Osteoblast (primary cell): Measurements from ENCODE around the gene SVEP1. TPM values are rescaled to one million over a fixed set of nuclear protein-coding genes. Genes with fewer than 3 reads are reported as not detected.

Experiments
- DNase-seq: peaks from one replicate; pipeline ENCODE4 v3.0.0; 2011; ENCODE audit warnings: low spot score, mixed read lengths; ENCODE audit not compliant: insufficient read length; ENCODE audit errors: missing footprints
- H2AFZ ChIP-seq: 2 replicates; pipeline ENCODE4 v1.6.0; 2011; ENCODE audit warnings: mild to moderate bottlenecking, low read length
- H3K27ac ChIP-seq: 2 replicates; pipeline ENCODE4 v1.5.1; 2011; ENCODE audit warnings: mild to moderate bottlenecking, low read depth, low read length, moderate library complexity
- H3K27me3 ChIP-seq: 2 replicates; pipeline ENCODE4 v1.6.0; 2012; ENCODE audit warnings: mild to moderate bottlenecking, control low read depth, inconsistent platforms, low read length, moderate library complexity; ENCODE audit not compliant: insufficient read depth
- H3K36me3 ChIP-seq: 2 replicates; pipeline ENCODE4 v1.5.1; 2011; ENCODE audit warnings: mild to moderate bottlenecking, low read length, control low read depth, moderate library complexity; ENCODE audit not compliant: insufficient read depth
- H3K4me1 ChIP-seq: 2 replicates; pipeline ENCODE4 v1.5.1; 2011; ENCODE audit warnings: mild to moderate bottlenecking, low read length, control low read depth, moderate library complexity; ENCODE audit not compliant: insufficient read depth
- H3K4me2 ChIP-seq: 2 replicates; pipeline ENCODE4 v1.6.0; 2011; ENCODE audit warnings: mild to moderate bottlenecking, low read length; ENCODE audit not compliant: insufficient read depth
- H3K4me3 ChIP-seq: fragments of 200-600 bp; sonication (generic); 3 replicates; pipeline ENCODE4 v1.5.1; 2012; ENCODE audit warnings: mild to moderate bottlenecking, low read length, inconsistent platforms; ENCODE audit not compliant: insufficient read depth
- H3K79me2 ChIP-seq: 2 replicates; pipeline ENCODE4 v1.6.0; 2012; ENCODE audit warnings: mild to moderate bottlenecking, low read length, control low read depth, inconsistent platforms; ENCODE audit not compliant: insufficient read depth
- H3K9me3 ChIP-seq: 2 replicates; pipeline ENCODE4 v1.5.1; 2011; ENCODE audit warnings: low read depth, low read length, control low read depth
- H4K20me1 ChIP-seq: 2 replicates; pipeline ENCODE4 v1.6.0; 2012; ENCODE audit warnings: mild to moderate bottlenecking, low read length, control low read depth; ENCODE audit not compliant: insufficient read depth
- total RNA-seq: library from RNA; depleted of rRNA; stranded (reverse); fragments of >200 nt; gene quantifications from 2 replicates; pipeline ENCODE4 v1.2.3, GENCODE V29; 2012
- TF ChIP-seq, protein P1 (sequence below): IDR thresholded peaks from 2 replicates; pipeline ENCODE4 v1.5.1; 2011; ENCODE audit warnings: mild to moderate bottlenecking, low read depth, low read length, moderate library complexity; ENCODE audit errors: extremely low read depth

The SVEP1 gene
- total RNA-seq, 1 donor = 37.6 TPM

DNA sequence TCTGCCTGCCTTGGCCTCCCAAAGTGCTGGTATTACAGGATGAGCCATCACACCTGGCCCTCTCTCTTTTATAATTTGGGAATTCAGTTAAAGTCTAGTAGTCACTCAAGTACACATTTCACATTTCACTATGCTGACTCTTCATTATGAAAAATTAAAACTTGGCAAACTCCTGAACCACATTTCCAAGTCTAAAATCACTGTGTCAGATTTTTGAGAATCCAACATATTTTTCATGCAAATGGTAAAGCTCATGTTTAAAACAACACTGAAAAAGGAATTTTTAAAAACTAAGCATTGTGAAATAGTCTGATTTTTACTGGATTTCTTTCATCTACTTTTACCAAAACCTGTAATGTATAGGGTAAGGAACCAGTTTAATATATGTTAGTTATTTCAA lies 92.3 kb downstream of the SVEP1 start:
- Histone ChIP-seq H4K20me1 (no peaks in the 10 kb centered on the region), H2AFZ (no peak overlapping the region), H3K4me3 (no peak overlapping the region), H3K27ac (no peak overlapping the region), H3K27me3 (no peaks in the 10 kb centered on the region), H3K4me1 (no peaks in the 10 kb centered on the region), H3K79me2 (no peaks in the 10 kb centered on the region), H3K9me3 (no peaks in the 10 kb centered on the region), H3K4me2 (no peak overlapping the region), H3K36me3 (peaks cover 37% of the 10 kb centered on the region)
- TF ChIP-seq, protein P1, sequence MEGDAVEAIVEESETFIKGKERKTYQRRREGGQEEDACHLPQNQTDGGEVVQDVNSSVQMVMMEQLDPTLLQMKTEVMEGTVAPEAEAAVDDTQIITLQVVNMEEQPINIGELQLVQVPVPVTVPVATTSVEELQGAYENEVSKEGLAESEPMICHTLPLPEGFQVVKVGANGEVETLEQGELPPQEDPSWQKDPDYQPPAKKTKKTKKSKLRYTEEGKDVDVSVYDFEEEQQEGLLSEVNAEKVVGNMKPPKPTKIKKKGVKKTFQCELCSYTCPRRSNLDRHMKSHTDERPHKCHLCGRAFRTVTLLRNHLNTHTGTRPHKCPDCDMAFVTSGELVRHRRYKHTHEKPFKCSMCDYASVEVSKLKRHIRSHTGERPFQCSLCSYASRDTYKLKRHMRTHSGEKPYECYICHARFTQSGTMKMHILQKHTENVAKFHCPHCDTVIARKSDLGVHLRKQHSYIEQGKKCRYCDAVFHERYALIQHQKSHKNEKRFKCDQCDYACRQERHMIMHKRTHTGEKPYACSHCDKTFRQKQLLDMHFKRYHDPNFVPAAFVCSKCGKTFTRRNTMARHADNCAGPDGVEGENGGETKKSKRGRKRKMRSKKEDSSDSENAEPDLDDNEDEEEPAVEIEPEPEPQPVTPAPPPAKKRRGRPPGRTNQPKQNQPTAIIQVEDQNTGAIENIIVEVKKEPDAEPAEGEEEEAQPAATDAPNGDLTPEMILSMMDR = no peak
- DNase-seq = no peak

GRCh38 chr9:110486218-110486617 lies 93.3 kb downstream of the SVEP1 start:
- no peak for DNase-seq
- TF ChIP-seq, protein P1 = no peak
- H3K79me2 ChIP-seq = no peaks in the 10 kb centered on the region
- H2AFZ ChIP-seq = no peak overlapping the region
- no peak overlapping the region for H3K27ac ChIP-seq
- no peaks in the 10 kb centered on the region for H3K4me1 ChIP-seq
- H3K9me3 ChIP-seq = no peaks in the 10 kb centered on the region
- no peaks in the 10 kb centered on the region for H3K27me3 ChIP-seq
- no peak overlapping the region for H3K4me3 ChIP-seq
- H3K36me3 ChIP-seq = peaks cover 40% of the 10 kb centered on the region
- no peaks in the 10 kb centered on the region for H4K20me1 ChIP-seq
- H3K4me2 ChIP-seq = no peak overlapping the region

GRCh38 chr9:110479481-110479880 lies 100.1 kb downstream of the SVEP1 start:
- Histone ChIP-seq H3K4me1 (no peaks in the 10 kb centered on the region), H3K36me3 (peaks cover 57% of the 10 kb centered on the region), H3K27ac (no peak overlapping the region), H3K79me2 (no peaks in the 10 kb centered on the region), H3K9me3 (no peaks in the 10 kb centered on the region), H3K4me2 (no peak overlapping the region), H3K4me3 (no peak overlapping the region), H3K27me3 (no peaks in the 10 kb centered on the region), H4K20me1 (no peaks in the 10 kb centered on the region), H2AFZ (no peak overlapping the region)
- DNase-seq = no peak
- TF ChIP-seq, protein P1 = no peak

DNA sequence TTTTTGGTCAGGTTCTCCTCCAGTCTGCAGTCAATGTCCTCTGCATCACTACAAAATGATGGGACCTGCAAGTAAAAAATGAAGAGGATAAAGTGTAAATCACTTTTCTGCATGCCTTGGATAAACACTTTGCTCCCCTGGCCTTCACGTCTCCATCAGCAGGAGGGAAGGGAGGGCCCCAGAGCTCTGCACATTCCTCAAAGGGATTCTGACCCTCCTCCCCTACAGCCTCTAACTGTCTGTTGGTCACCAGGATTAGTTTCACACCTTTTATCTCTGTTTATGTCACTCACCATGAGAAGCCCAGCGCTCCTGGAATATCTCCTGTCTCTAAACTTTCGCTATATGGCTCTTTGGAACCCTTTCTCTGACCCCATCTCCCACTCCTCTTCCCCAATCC lies 103.3 kb downstream of the SVEP1 start:
- peaks cover 57% of the 10 kb centered on the region for H3K36me3 ChIP-seq

More for the DNA sequence above, 103.3 kb downstream of the SVEP1 start:
- H3K4me3 ChIP-seq = no peak overlapping the region
- TF ChIP-seq, protein P1 = no peak
- no peaks in the 10 kb centered on the region for H3K4me1 ChIP-seq
- H2AFZ ChIP-seq = no peak overlapping the region
- DNase-seq = no peak
- H3K79me2 ChIP-seq = no peaks in the 10 kb centered on the region
- H3K27me3 ChIP-seq = no peaks in the 10 kb centered on the region
- H3K27ac ChIP-seq = no peak overlapping the region
- H3K9me3 ChIP-seq = no peaks in the 10 kb centered on the region
- no peaks in the 10 kb centered on the region for H4K20me1 ChIP-seq
- H3K4me2 ChIP-seq = no peak overlapping the region
